Measurements from ENCODE around the gene PTPRE.

The PTPRE gene

DNA sequence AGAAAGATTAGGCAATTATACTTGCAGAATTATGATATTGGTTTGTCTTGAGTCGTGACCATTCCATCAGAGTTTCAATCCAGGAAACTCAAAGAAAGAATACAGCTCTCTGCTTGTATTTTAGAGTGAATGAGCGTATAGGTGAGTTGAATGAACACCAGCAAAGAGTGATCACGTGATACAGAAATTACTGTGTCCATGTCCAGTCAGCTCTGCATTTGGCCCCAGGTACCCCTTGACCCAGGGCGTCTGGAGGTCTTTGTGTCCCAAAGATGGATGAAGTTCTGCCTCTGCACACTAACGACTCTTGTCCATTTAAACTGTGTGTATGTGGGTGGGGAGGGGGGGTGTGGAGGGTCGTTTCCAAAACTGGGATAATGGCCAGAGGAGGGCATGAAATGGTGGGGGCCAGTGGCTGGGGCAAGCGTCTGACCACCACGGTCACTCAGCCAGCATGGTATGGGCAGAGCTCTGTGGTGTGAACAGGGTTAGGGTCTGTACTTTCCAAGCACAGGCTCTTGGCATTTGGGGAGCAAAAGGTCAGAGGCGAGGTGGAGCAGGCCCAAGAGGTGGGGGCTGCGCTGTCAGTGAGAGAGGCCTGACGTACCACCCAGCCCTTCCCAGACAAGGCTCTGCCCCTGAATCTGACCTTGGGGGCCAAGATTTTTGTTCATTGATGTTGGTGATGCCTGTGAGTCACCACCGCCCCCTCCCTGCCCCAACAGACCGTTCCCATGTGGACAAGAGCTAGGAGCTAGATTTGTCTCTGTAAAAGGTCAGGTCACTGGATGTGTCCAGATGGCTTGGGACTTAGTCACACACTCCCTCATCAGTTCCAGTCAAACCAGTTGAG is 1.4 kb downstream of the PTPRE start:
- H3K4me3 ChIP-seq (ENCODE audit: low read depth, low read length), result no peak overlapping the region
- TF ChIP-seq, protein P1, sequence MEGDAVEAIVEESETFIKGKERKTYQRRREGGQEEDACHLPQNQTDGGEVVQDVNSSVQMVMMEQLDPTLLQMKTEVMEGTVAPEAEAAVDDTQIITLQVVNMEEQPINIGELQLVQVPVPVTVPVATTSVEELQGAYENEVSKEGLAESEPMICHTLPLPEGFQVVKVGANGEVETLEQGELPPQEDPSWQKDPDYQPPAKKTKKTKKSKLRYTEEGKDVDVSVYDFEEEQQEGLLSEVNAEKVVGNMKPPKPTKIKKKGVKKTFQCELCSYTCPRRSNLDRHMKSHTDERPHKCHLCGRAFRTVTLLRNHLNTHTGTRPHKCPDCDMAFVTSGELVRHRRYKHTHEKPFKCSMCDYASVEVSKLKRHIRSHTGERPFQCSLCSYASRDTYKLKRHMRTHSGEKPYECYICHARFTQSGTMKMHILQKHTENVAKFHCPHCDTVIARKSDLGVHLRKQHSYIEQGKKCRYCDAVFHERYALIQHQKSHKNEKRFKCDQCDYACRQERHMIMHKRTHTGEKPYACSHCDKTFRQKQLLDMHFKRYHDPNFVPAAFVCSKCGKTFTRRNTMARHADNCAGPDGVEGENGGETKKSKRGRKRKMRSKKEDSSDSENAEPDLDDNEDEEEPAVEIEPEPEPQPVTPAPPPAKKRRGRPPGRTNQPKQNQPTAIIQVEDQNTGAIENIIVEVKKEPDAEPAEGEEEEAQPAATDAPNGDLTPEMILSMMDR (IDR thresholded peaks at IDR 0.05; ENCODE audit: borderline replicate concordance, insufficient read depth, low read depth, low read length), result no peak

- TF ChIP-seq, protein P1 (IDR thresholded peaks at IDR 0.05; ENCODE audit: borderline replicate concordance, insufficient read depth, low read depth, low read length), result no peak
- H3K4me3 ChIP-seq (ENCODE audit: low read depth, low read length), result no peak overlapping the region
Measured at GRCh38 chr10:127908959-127909267, 2.0 kb downstream of the PTPRE start.

GRCh38 chr10:127909716-127910463 is 3.0 kb downstream of the PTPRE start:
- TF ChIP-seq, protein P1 (IDR thresholded peaks at IDR 0.05; ENCODE audit: borderline replicate concordance, insufficient read depth, low read depth, low read length), result no peak

GRCh38 chr10:127910464-127910770 is 3.5 kb downstream of the PTPRE start:
- TF ChIP-seq, protein P1 (IDR thresholded peaks at IDR 0.05; ENCODE audit: borderline replicate concordance, insufficient read depth, low read depth, low read length), result no peak
- no peak overlapping the region for H3K4me3 ChIP-seq (ENCODE audit: low read depth, low read length)

More at GRCh38 chr10:127909716-127910463, 3.0 kb downstream of the PTPRE start:
- no peak overlapping the region for H3K4me3 ChIP-seq (ENCODE audit: low read depth, low read length)

DNA sequence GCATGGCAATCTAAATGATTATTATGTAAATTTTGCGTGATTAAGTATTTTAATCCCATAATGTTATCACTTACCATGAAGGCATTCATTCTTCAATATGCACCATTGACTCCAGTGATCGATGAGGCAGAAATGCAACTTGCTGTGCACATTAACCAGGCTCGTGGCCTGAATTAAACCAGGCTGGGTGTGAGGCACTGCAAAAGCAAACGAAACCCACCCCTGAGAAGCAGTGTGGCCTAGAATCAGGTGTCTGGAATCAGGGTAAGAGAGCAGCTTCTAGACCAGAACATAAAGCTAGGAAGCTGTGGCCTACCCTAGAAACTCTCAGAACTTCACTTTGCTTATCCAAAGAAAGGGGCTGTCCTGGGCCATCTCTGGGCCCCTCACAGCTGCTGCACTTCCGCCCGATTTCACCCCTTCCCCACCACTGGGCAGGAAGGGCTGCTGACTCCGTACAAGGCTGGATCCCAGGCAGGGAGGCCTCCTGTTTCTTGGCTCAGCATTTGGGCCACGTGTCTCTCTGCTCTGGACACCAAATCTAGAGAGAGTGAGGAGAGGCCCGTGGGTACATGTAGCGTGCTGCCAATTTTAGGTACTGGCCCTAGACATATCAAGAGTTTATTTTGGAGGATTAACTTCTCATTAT is 4.4 kb downstream of the PTPRE start:
- TF ChIP-seq, protein P1 (IDR thresholded peaks at IDR 0.05; ENCODE audit: borderline replicate concordance, insufficient read depth, low read depth, low read length), result no peak
- H3K4me3 ChIP-seq (ENCODE audit: low read depth, low read length), result no peak overlapping the region

DNA sequence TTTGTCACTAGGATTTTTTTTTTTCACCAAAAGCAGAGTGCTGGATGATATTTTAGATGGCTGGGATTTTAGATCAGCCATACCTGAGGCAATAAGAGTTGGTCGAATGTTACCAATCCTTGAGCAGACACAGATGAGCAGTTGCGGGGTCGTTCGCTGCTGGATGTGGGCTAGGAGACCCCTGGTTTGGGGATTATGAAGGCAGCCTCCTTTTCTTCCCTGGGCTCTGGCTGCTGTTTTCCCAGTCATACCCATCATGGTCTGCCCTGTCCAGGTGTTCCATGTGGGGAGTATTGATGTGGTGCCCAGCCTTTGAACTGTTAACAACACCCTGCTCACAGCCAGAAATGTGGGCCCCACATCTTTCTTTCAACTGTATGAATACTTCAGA is 5.0 kb downstream of the PTPRE start:
- TF ChIP-seq, protein P1 (IDR thresholded peaks at IDR 0.05; ENCODE audit: borderline replicate concordance, insufficient read depth, low read depth, low read length), result no peak
- H3K4me3 ChIP-seq (ENCODE audit: low read depth, low read length), result no peak overlapping the region

Data from GM12875 (cell line).